ENCODE measurements around the gene EYA4.

EYA4 gene

GRCh38 chr6:133241901-133242636 lies 912 bp downstream of the EYA4 start:
- H4K20me1 ChIP-seq (ENCODE audit: insufficient read depth, low read length): no peaks in the 10 kb centered on the region
- no peaks in the 10 kb centered on the region for H3K9me3 ChIP-seq (replicated peaks; ENCODE audit: insufficient read depth, low read length)
- TF ChIP-seq CTCF (IDR thresholded peaks at IDR 0.05; ENCODE audit: low read length): no peak
- no peak for TF ChIP-seq EZH2phosphoT487 (IDR thresholded peaks at IDR 0.05; ENCODE audit: low read length)
- TF ChIP-seq EZH2 (optimal IDR thresholded peaks at IDR 0.05; ENCODE audit: low read depth, low read length): no peak
- H3F3A ChIP-seq (ENCODE audit: insufficient read depth, low read length): no peaks in the 10 kb centered on the region
- H3K27ac ChIP-seq (ENCODE audit: low read length): peak overlapping the region; percentile 51; the same call in 1 of the 2 replicates
- peak overlapping the region; percentile 74 for H3K4me3 ChIP-seq (ENCODE audit: low read length)
- peaks cover 56% of the 10 kb centered on the region for H3K79me2 ChIP-seq (ENCODE audit: low read length)
- H3K9ac ChIP-seq (ENCODE audit: low read length): peak overlapping the region; percentile 69
- H2AFZ ChIP-seq (ENCODE audit: low read length): peak overlapping the region; percentile 85
- peak; percentile 20 for DNase-seq
- no peaks in the 10 kb centered on the region for H3K27me3 ChIP-seq (replicated peaks; ENCODE audit: insufficient read depth, low read length)
- H3K36me3 ChIP-seq (replicated peaks; ENCODE audit: insufficient read depth, low read length): no peaks in the 10 kb centered on the region
- H3K9me2 ChIP-seq (replicated peaks; ENCODE audit: insufficient read depth, low read length): no peaks in the 10 kb centered on the region
- no peaks in the 10 kb centered on the region for H3K4me1 ChIP-seq (ENCODE audit: low read length)
- peak overlapping the region; percentile 87 for H3K4me2 ChIP-seq (ENCODE audit: low read depth, low read length)

DNA sequence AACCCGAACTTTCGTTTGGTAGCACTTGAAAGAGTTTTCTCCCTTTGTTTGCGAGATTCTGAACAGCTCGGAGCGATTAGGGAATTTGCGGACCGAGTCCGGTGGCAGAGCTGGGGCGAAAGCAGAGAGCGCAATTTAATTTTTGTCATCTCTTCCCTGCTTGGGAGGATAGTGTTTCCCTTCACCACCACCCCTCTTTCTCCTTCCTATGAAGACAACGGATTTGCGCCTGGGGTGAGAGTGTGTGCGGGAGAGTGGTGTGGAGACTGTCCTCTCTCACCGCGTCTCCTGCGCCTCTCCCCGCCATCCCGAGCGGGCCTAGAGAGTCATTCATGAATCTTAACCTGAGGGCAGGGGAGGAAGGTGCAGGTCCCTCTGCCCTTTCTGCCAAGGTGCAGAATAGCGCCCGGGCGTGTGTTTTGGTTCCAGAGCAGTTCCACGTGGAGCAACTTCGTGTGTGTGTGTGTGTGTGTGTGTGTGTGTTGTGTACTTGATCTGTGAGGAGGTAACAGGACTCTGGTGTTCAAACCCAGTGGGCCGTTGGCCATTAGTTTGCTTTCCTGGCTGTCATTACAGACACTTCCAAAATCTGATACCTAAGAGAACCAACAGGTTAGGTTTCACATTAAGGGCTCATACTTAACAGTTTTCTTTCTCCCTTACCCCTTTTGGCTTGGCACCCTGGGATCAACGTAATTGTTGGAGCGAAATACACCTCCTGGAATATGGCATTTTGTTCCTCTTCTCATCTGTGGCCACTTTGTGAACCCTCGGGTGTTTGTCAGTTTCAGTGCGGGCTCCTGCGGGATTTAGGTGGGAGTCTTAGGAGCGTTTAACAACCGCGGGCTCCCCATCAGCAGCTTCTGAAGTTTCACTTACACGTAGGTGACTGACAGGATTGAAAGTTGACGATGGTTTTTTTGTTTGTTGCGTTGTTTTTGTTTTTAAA lies 1.8 kb downstream of the EYA4 start:
- H3K9me2 ChIP-seq (replicated peaks; ENCODE audit: insufficient read depth, low read length): no peaks in the 10 kb centered on the region
- TF ChIP-seq CTCF (IDR thresholded peaks at IDR 0.05; ENCODE audit: low read length): no peak
- no peak for TF ChIP-seq EZH2phosphoT487 (IDR thresholded peaks at IDR 0.05; ENCODE audit: low read length)
- TF ChIP-seq EZH2 (optimal IDR thresholded peaks at IDR 0.05; ENCODE audit: low read depth, low read length): no peak
- peak; percentile 33 for DNase-seq
- peak overlapping the region; percentile 69 for H3K9ac ChIP-seq (ENCODE audit: low read length)
- H3K36me3 ChIP-seq (replicated peaks; ENCODE audit: insufficient read depth, low read length): no peaks in the 10 kb centered on the region
- H4K20me1 ChIP-seq (ENCODE audit: insufficient read depth, low read length): no peaks in the 10 kb centered on the region
- H3K4me3 ChIP-seq (ENCODE audit: low read length): peak overlapping the region; percentile 74
- no peaks in the 10 kb centered on the region for H3K9me3 ChIP-seq (replicated peaks; ENCODE audit: insufficient read depth, low read length)
- H3F3A ChIP-seq (ENCODE audit: insufficient read depth, low read length): no peaks in the 10 kb centered on the region
- peak overlapping the region; percentile 87 for H3K4me2 ChIP-seq (ENCODE audit: low read depth, low read length)
- peaks cover 64% of the 10 kb centered on the region for H3K79me2 ChIP-seq (ENCODE audit: low read length)
- H3K27ac ChIP-seq (ENCODE audit: low read length): peak overlapping the region; percentile 51; the same call in 1 of the 2 replicates
- peak overlapping the region; percentile 85; the same call in 1 of the 2 replicates for H2AFZ ChIP-seq (ENCODE audit: low read length)
- no peaks in the 10 kb centered on the region for H3K4me1 ChIP-seq (ENCODE audit: low read length)
- H3K27me3 ChIP-seq (replicated peaks; ENCODE audit: insufficient read depth, low read length): no peaks in the 10 kb centered on the region

- Histone ChIP-seq H4K20me1 (ENCODE audit: insufficient read depth, low read length) (no peaks in the 10 kb centered on the region), H3K4me3 (ENCODE audit: low read length) (peak overlapping the region; percentile 74), H2AFZ (ENCODE audit: low read length) (no peak overlapping the region), H3K79me2 (ENCODE audit: low read length) (peaks cover 71% of the 10 kb centered on the region), H3K4me2 (ENCODE audit: low read depth, low read length) (peak overlapping the region; percentile 87), H3K9ac (ENCODE audit: low read length) (peak overlapping the region; percentile 69), H3K36me3 (replicated peaks; ENCODE audit: insufficient read depth, low read length) (no peaks in the 10 kb centered on the region), H3K9me2 (replicated peaks; ENCODE audit: insufficient read depth, low read length) (no peaks in the 10 kb centered on the region), H3K27me3 (replicated peaks; ENCODE audit: insufficient read depth, low read length) (no peaks in the 10 kb centered on the region), H3K9me3 (replicated peaks; ENCODE audit: insufficient read depth, low read length) (no peaks in the 10 kb centered on the region), H3F3A (ENCODE audit: insufficient read depth, low read length) (no peaks in the 10 kb centered on the region), H3K27ac (ENCODE audit: low read length) (peak overlapping the region; percentile 51; the same call in 1 of the 2 replicates), H3K4me1 (ENCODE audit: low read length) (no peaks in the 10 kb centered on the region)
- DNase-seq: no peak
- TF ChIP-seq EZH2phosphoT487 (IDR thresholded peaks at IDR 0.05; ENCODE audit: low read length) (no peak), CTCF (IDR thresholded peaks at IDR 0.05; ENCODE audit: low read length) (no peak), EZH2 (optimal IDR thresholded peaks at IDR 0.05; ENCODE audit: low read depth, low read length) (no peak)
Measured at GRCh38 chr6:133243723-133244305, 2.7 kb downstream of the EYA4 start.

All from MM.1S (cell line).